Measurements from ENCODE around the gene H6PD. TPM values are rescaled to one million over a fixed set of nuclear protein-coding genes. Genes with fewer than 3 reads are reported as not detected.

The H6PD gene
- polyA plus RNA-seq (ENCODE audit: low read depth in 6 of 6), result 10 to 100 TPM in 5 of 6 donors, 1 to 10 TPM in 1; 6.5 to 16.6 (median 13.6) TPM

DNA sequence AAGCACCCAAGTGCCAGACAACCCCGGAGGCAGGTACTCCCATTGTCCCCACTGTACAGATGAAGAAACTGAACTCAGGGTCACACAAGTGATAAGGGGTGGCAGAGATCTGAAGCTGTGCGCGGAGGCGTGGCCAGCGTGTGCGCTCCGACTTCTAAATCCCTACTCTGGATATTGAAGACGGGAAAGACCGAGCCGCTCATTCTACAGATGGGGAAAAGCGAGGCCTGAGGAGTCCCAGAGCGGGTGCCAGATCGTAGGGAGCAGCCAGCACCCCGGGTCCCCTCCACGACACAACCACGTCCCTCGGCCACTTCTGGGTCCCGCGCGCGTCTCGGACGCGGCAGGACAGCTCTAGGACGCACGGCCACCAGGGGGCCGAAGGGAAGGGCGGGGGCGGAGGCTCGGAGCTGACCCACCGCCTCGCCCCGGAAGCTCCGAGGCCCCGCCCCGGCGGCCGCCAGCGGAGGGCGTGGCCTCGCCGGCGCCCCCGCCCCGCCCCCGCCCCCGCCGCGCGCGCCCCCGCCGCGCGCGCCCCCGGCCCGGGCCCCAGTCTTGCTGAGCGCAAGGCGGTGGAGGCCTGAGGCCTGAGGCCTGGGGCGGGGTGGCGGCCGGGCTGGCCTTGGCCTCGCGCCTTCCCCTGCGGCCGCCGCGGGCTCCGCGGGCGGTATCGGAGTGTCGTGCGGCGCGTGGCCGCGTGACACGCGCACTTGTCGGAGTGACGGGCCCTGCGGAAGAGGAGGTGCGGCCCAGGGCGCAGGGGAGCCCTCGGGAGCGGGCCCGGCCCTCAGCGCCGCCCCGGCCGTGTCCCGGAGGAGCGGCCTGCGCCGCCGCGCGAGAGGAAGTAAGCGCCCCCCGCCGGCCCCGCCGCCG lies at the start of gene H6PD:
H6PD (plus strand) TSS at position 552 of the 873 bp plus-strand sequence. CDS start 10,161 bp downstream, outside the sequence.
- ATAC-seq (ENCODE audit: low read depth in 2 of 2) (peak; percentile 73 to 74), DNase-seq (peak; percentile 81)
- Mint-ChIP-seq H3K4me1 (peaks cover 17 to 43% (median 23%) of the 10 kb centered on the region in 3 donors), H3K27ac (peak within 1 kb of the TSS; percentile 94 to 100 (median 97)), H3K9me3 (no peaks in the 10 kb centered on the region), H3K36me3 (no peaks in the 10 kb centered on the region), H3K4me3 (peak within 1 kb of the TSS; percentile 88 to 98 (median 95)), H3K27me3 (no peaks in the 10 kb centered on the region)

DNA sequence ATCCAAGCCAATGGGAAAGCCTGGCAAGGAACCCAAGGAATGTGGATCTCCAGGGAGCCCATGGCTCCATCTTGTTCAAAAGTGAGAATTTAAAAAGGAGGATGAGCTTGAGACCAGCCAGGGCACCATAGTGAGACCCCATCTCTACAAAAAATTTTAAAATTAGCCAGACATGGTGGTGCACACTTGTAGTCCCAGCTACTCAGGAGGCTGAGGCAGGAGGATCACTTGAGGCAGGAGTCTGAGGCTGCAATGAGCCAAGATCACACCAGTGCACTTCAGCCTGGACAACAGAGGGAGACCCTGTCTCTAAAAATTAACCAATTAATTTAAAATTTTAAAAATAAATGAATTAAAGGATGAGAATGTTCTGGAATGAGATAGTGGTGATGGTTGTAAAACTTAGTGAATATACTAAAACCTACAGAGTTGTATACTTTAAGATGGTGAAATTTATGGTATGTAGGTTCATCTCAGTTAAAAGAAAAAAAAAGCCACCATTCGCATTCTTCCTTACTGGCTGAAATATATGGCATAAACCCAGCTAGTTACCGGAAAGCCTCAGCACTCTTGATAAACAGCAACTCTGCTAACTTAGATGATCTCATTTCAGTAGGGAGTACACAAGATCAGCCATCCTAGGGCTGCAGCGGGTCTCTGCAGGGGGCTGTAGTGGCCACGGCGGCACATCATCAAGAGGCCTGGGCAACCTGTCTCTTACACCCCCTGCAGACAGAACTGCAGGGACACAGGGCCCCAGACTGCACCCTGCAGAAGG lies 48.3 kb upstream of the H6PD start:
- DNase-seq (no peak), ATAC-seq (ENCODE audit: low read depth in 2 of 2) (no peak)
- Mint-ChIP-seq H3K27ac (peak overlapping the region in 1 of 6 donors; percentile 5), H3K36me3 (no peaks in the 10 kb centered on the region), H3K9me3 (no peaks in the 10 kb centered on the region), H3K4me1 (peaks cover 5 to 7% (median 6%) of the 10 kb centered on the region in 3 donors), H3K4me3 (peak overlapping the region in 1 of 8 donors; percentile 15), H3K27me3 (peaks cover 9 to 40% (median 24%) of the 10 kb centered on the region in 3 donors)

DNA sequence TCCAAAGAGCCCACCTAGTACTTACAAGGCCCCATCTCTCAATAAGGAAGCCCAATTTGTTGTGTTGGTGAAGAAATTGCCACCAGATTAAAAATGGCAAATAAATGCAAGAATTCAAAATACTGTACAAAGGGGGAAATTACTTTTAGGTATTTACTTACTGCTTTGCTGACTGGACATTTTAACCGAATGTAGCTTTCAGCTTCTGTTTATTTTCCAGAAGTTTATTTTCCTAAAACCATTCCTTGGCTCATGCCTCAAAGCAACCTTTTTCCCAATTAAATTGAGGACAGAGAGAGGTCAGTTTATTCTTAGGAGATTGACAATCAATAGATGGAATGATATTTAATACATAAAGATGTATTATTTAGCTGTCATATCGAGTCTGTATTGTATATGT lies 47.6 kb upstream of the H6PD start:
- Mint-ChIP-seq H3K27me3 (peaks cover 11 to 35% (median 18%) of the 10 kb centered on the region in 3 donors), H3K36me3 (no peaks in the 10 kb centered on the region), H3K27ac (no peak overlapping the region), H3K4me1 (no peaks in the 10 kb centered on the region), H3K9me3 (no peaks in the 10 kb centered on the region), H3K4me3 (no peak overlapping the region)
- ATAC-seq (ENCODE audit: low read depth in 2 of 2) (no peak), DNase-seq (no peak)

GRCh38 chr1:9190234-9190633 lies 44.3 kb upstream of the H6PD start:
- no peak for ATAC-seq (ENCODE audit: low read depth in 2 of 2)
- Mint-ChIP-seq H3K4me1 (no peaks in the 10 kb centered on the region), H3K27me3 (peaks cover 11 to 19% (median 16%) of the 10 kb centered on the region in 3 donors), H3K36me3 (no peaks in the 10 kb centered on the region), H3K9me3 (no peaks in the 10 kb centered on the region), H3K4me3 (no peak overlapping the region), H3K27ac (peak overlapping the region in 2 of 6 donors; percentile 38 to 62)
- no peak for DNase-seq

DNA sequence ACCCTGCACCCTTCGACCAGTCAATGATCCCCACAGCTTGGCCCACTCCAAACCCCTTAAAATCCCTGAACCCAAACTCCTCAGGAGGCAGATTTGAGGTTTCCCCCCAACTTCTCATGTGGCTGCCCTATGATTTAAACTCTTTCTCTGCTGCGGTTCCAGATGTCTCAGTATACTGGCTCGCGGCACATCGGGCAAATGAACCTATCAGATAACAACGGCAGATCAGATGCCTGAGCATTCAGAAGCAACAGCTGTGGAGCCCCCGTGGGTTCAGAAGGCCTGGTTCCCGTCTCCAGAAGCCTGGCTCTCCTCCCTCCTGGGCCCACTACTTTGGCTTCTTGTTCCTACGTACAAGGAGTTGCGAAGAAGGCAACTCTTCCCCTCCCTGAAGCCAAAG lies 43.3 kb upstream of the H6PD start:
- Mint-ChIP-seq H3K9me3 (no peaks in the 10 kb centered on the region), H3K27ac (no peak overlapping the region), H3K4me1 (peaks cover 2 to 3% (median 2%) of the 10 kb centered on the region in 3 donors), H3K4me3 (no peak overlapping the region), H3K36me3 (no peaks in the 10 kb centered on the region), H3K27me3 (peaks cover 11 to 17% (median 15%) of the 10 kb centered on the region in 3 donors)
- ATAC-seq (ENCODE audit: low read depth in 2 of 2) (no peak), DNase-seq (no peak)

DNA sequence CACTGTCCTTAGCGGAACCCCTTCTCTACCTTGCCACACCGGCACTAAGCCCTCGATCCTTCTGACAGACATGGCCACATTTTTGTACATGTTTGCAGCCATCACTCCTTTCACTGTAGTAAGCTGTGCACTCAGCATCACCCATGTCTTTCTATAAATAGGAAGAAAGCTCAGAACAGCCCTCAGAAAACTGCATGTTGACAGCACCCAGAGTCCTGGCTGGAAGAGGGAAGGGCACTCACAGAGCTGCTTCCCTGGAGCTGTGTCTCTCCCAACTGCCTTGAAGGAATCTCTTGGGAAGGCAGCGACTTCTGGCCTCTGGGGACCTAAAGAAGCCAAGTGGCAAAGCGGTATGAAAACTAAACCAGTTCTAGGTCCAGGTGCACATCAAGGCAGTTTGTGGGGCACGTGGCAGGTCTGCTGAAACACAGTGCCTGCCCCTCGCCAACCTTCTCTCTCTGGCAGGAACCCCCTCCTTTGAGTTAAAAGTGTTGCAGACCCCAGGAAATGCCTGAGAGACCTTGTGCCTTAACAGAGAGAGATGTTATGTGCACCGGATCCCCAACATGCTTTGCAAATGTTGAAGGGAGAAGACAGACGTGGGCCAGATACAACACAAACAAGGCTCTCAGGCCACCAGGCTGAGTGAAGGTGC lies 41.9 kb upstream of the H6PD start:
- Mint-ChIP-seq H3K9me3 (no peaks in the 10 kb centered on the region), H3K4me1 (peaks cover 7 to 15% (median 10%) of the 10 kb centered on the region in 3 donors), H3K27ac (peak overlapping the region in 1 of 6 donors; percentile 66), H3K27me3 (peaks cover 11 to 25% (median 23%) of the 10 kb centered on the region in 3 donors), H3K36me3 (no peaks in the 10 kb centered on the region), H3K4me3 (no peak overlapping the region)
- no peak for ATAC-seq (ENCODE audit: low read depth in 2 of 2)
- no peak for DNase-seq

DNA sequence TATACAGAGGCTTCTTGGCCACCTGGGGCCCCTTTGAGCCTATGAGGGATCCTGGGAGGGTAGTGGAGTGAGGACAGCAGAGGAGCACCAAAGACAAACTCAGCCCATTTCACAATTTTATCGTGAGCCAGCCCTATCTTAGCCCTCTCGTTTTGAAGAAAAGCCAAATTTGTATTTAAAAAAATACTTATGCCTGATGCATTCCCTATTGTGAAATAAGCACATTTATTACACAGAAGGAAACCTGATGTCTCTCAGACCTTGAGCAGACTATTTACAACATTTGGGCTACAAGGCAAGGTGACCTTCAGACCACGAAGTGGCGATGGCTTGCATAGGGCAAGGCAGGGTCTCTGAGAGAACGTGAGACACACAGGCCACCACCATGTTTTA lies 41.3 kb upstream of the H6PD start:
- DNase-seq (no peak), ATAC-seq (ENCODE audit: low read depth in 2 of 2) (no peak)
- Mint-ChIP-seq H3K4me1 (peaks cover 7 to 15% (median 10%) of the 10 kb centered on the region in 3 donors), H3K27me3 (peaks cover 14 to 31% (median 23%) of the 10 kb centered on the region in 3 donors), H3K27ac (no peak overlapping the region), H3K4me3 (no peak overlapping the region), H3K9me3 (no peaks in the 10 kb centered on the region), H3K36me3 (no peaks in the 10 kb centered on the region)

DNA sequence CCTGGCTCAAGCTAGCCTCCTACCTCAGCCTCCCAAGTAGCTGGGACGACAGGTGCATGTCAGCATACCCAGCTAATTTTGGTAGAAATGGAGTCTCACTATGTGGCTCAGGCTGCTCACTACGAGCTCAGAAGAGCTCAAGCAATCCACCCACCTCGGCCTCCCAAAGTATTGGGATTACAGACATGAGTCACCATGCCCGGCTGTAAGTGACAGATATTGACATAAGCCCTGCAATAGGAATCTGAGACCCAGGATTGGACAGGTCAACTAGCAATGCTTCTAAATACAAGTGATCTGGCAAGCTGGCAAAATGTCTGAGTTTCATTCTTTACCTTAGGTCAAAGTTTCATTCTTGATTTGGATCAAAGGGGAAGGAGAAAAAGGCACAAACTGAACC lies 40.5 kb upstream of the H6PD start:
- no peaks in the 10 kb centered on the region for H3K36me3 Mint-ChIP-seq
- no peak overlapping the region for H3K27ac Mint-ChIP-seq
- peaks cover 10 to 21% (median 10%) of the 10 kb centered on the region in 3 donors for H3K4me1 Mint-ChIP-seq
- H3K4me3 Mint-ChIP-seq, result no peak overlapping the region
- H3K9me3 Mint-ChIP-seq, result no peaks in the 10 kb centered on the region
- ATAC-seq (ENCODE audit: low read depth in 2 of 2) (no peak), DNase-seq (no peak)
- peaks cover 21 to 39% (median 23%) of the 10 kb centered on the region in 3 donors for H3K27me3 Mint-ChIP-seq

GRCh38 chr1:9195651-9196050 lies 38.9 kb upstream of the H6PD start:
- DNase-seq (no peak), ATAC-seq (ENCODE audit: low read depth in 2 of 2) (no peak)
- Mint-ChIP-seq H3K4me3 (no peak overlapping the region), H3K27me3 (peaks cover 33 to 46% (median 34%) of the 10 kb centered on the region in 3 donors), H3K9me3 (no peaks in the 10 kb centered on the region), H3K27ac (no peak overlapping the region), H3K4me1 (peaks cover 10 to 22% (median 10%) of the 10 kb centered on the region in 3 donors), H3K36me3 (no peaks in the 10 kb centered on the region)

DNA sequence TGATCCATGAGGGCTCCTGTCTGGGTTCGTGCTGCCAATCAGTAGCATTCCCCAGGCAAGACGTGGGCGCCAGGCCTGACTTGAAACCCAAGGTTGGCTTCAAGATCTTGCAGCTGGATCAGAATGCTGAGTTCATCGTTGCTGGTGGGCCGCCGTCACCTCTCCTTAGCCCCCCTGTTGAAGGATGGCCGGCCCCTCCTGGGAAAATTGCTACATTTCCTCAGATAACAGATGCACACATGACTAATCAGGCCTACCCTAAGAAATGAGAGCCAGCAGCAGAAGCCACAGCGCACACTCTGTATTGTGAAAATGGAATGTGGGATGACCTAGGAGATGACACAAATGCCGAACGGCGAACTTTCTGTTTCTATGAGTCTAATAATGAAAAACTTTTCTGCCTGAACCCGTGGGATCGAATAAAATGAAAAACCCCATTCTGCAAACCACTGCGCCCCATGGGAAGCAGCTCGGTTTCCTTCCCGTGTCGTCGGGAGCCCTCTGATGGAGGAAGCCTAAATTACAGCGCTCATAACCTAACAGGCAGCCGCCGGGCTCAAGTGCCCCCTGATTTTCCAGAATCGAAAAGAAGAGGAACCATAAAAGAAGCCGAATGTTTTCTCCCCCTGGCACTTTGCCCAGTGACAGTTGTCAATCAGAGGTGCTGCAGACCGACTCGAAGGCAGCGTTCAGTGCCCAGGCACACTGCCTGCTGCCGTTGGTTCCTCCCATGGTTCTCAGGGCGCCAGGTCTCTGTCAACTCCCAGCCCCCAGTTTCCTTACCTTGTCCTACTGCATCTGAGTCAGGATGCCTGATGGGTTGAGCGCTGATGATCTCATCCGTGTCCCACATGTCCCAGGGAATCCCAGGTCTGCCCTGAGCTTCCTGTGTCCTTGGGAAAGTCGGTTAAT lies 38.2 kb upstream of the H6PD start:
- H3K4me1 Mint-ChIP-seq, result peaks cover 15 to 30% (median 16%) of the 10 kb centered on the region in 3 donors
- H3K27me3 Mint-ChIP-seq, result peaks cover 34 to 47% (median 40%) of the 10 kb centered on the region in 3 donors
- H3K36me3 Mint-ChIP-seq, result no peaks in the 10 kb centered on the region
- ATAC-seq (ENCODE audit: low read depth in 2 of 2), result peak; percentile 77 to 78
- peak overlapping the region in 1 of 6 donors; percentile 81 for H3K27ac Mint-ChIP-seq
- DNase-seq, result peak; percentile 47
- peak overlapping the region in 6 of 8 donors; percentile 26 to 65 (median 53) for H3K4me3 Mint-ChIP-seq
- H3K9me3 Mint-ChIP-seq, result no peaks in the 10 kb centered on the region

- Mint-ChIP-seq H3K27me3 (peaks cover 44 to 57% (median 47%) of the 10 kb centered on the region in 3 donors), H3K4me1 (peaks cover 20 to 40% (median 22%) of the 10 kb centered on the region in 3 donors), H3K27ac (peak overlapping the region in 1 of 6 donors; percentile 81), H3K36me3 (no peaks in the 10 kb centered on the region), H3K9me3 (no peaks in the 10 kb centered on the region), H3K4me3 (peak overlapping the region in 1 of 8 donors; percentile 50)
- DNase-seq (no peak), ATAC-seq (ENCODE audit: low read depth in 2 of 2) (no peak)
Measured at GRCh38 chr1:9197186-9198099, 37.1 kb upstream of the H6PD start.
